HG03108 (cell line): ENCODE data around the gene IST1.

Experiments used
- ATAC-seq: cut with Tn5 transposase; IDR thresholded peaks from one replicate; pipeline ENCODE4 v1.9.1; 2021; ENCODE audit warnings: moderate library complexity; ENCODE audit not compliant: unreplicated experiment

The IST1 gene

GRCh38 chr16:71916397-71916920, 21.1 kb downstream of the IST1 start:
- ATAC-seq = no peak

DNA sequence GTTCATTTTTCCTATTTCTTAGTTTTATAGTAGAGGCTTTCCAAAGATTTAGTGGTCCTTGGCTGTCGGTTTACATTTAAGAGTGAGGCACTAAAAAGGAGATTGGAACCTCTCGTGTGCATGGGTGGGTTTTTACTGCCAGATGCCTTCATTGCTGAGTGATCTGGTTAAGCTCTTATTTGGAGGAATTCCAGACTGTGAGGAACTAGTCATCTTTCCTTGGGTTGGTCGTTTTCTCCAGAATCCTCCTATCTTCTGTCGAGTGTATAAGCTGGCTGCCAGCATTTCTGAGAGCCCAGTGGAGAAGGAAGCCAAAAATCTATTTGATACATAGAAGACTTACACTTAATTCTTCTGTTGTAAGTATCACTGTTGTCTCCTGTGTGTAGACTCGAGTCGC, 22.6 kb downstream of the IST1 start:
- ATAC-seq = no peak

GRCh38 chr16:71919035-71919434, 23.7 kb downstream of the IST1 start:
- peak; percentile 75 for ATAC-seq

- no peak for ATAC-seq
Measured at GRCh38 chr16:71920658-71921057, 25.3 kb downstream of the IST1 start.

DNA sequence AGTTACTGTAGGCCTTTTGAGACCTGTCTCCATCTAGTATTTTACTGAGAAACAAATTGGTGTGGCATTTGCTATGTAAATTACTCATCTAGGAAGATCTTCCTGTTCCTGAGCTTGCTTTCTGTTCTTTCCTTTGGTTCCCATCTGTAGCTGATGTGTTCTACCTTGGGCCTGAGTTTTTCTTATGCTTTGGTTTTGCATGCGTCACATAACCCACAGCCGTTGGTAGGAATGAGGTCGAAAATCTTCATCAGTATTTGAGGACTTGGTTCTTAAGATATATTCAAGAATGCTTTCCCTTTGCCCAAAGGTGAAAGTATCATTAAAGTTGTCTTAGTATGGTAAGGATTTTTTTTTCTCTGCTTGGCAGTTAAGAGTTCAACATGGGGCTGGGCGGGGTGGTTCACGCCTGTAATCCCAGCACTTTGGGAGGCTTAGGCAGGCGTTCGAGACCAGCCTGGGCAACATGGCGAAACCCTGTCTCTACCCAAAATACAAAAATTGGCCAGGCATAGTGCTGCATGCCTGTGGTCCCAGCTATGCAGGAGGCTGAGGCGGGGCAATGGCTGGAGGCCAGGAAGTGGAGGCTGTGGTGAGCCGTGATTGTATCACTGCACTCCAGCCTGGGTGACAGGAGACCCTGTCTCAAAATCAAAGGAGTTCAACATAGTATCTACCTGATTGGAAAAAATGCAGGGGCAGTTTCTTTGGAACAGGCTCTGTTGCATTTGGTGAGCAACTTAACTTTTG, 28.8 kb downstream of the IST1 start:
- ATAC-seq = no peak

GRCh38 chr16:71924710-71925109, 29.4 kb downstream of the IST1 start:
- ATAC-seq = no peak

DNA sequence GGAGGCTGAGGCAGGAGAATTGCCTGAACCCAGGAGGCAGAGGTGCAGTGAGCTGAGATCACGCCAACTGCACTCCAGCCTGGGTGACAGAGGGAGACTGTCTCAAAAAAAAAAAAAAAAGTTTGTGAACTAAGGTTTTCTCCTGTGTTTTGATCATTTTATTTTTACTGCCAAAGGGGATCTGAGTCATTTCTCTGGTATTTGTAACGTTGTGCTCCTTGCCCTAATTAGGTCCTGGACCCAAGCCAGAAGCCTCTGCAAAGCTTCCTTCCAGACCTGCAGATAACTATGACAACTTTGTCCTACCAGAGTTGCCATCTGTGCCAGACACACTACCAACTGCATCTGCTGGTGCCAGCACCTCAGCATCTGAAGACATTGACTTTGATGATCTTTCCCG, 32.1 kb downstream of the IST1 start:
- no peak for ATAC-seq

DNA sequence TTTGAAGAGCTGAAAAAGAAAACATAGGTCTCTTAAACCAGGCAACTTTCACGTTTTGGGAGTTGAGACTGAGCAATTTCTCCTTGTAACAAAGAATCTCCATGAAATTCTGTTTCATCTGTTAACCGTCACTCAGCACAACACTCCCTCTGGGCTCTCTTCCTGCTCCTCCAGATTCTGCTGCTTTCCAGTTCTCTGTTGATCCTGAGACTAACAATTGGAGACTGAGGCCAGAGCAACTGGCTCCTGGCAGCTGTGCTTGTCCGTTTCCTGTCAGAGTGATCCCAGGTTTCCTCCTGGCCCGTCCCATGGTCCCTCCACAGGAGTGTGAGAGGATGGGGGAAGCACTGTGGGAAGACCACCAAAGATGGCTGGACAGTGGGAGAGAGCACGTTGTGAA, 32.5 kb downstream of the IST1 start:
- no peak for ATAC-seq

DNA sequence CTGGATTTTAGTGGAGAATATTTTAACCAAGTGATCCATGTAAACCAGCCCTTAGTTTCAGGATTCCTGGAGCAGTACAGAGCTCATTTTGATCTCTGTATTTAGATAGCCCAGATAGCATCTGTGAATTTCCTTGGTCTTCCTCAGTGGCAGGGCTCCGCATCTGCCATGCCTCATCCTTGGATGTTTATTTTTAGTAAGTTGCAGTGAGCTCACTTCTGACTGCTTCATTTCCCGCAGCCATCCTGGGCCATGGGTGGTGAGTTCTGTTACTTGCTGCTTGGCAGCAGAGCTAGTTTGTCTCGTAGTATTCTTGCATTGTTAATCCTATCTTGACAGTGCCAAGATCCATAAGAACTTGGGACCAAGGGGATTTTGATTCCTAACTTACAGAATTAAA, 33.7 kb downstream of the IST1 start:
- ATAC-seq = no peak

DNA sequence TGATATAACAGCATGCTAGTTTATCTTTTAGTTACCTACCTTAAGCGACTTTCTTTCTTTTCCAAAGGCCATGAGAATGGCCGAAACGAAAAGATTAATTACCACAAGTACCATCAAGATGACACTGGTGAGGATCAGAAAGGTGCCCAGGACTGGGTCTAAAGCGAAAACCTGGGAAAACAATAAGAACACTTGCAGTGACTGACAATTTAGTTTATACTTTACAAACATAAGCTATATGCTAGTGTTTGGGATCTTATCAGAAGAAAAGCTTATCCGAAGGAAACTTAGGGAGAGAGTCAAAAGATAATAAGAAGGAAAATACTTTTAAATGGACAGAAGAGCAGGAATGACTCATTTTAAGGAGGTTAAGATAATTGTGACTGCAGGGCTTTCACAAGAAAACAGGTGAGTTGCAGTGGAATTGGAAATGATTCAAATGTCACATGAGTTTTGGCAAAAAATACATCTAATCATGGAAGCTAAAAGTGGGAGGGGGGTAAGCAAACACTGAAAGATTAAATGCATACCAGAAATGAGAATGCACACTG, 34.8 kb downstream of the IST1 start:
- no peak for ATAC-seq

- no peak for ATAC-seq
Measured at GRCh38 chr16:71931001-71931400, 35.7 kb downstream of the IST1 start.

GRCh38 chr16:71931599-71931998, 36.3 kb downstream of the IST1 start:
- ATAC-seq = no peak

GRCh38 chr16:71933017-71933416, 37.7 kb downstream of the IST1 start:
- ATAC-seq = no peak

- ATAC-seq = no peak
Measured at GRCh38 chr16:71933913-71934695, 38.8 kb downstream of the IST1 start.

DNA sequence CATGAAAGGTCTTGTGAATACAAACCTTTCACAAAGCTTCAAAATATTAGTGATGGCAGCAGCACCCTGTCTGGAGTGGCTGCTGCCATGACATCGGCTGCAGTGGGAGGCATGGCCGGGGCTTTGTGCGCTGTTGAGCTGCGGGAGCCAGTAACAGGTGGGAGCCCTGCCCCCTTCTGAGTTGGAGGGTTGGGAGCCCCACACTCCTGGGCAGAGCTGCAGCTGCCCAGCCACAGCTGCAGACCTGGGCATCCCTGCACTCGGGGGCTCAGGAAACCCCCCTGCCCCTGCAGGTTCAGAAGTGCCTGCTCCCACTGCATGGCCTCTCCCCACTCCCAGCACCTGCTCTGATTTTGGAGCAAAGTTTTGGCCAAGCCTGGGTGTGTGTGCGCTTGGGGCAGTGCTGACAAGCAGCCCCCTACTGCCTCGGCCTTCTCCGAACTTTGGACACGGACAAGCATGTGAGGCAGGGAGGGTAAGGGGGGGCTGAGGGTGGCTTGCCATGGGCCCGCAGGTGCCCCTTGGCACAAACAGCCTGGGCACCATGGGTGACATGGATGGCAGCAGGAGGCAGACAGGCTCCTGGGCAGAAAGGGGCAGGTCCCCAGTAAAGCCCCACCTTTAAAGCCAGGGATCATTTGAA, 42.7 kb downstream of the IST1 start:
- ATAC-seq = no peak

- ATAC-seq = no peak
Measured at GRCh38 chr16:71943887-71944286, 48.6 kb downstream of the IST1 start.

DNA sequence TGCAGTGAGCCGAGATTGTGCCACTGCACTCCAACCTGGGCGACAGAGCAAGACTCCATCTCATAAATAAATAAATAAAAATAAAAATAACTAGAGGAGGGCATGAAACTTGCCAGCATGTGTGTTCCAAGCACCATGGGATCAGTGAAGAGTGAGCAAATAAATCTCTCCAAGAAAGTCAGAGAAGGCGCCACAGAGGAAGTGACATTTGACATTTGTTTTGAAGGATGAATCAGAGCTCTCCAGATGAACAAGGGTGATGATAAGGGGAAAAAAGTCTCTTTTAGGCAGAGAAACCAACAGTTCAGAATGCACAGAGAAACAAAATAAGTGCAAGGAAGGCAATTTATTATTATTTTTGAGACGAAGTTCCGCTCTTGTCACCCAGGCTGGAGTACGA, 50.3 kb downstream of the IST1 start:
- no peak for ATAC-seq

DNA sequence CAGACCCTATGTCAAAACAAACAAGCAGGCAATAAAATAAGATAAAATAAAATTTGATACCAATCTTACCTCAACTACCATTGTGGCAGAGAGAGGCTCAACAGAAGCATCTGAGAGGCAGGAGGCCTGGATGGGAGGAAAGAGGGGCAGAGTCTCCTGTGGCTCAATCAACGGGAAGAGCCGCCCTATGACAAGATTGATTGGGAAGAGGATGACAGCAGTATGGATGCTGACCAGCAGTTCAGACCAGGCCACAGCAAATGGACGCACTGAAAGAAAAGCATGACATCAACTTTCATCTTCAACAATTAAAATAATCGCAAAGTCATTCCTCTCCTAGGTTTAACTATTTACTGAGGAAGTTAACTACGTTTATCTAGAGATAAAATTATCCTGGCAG, 57.5 kb downstream of the IST1 start:
- ATAC-seq = no peak

- ATAC-seq = no peak
Measured at GRCh38 chr16:71954180-71954579, 58.8 kb downstream of the IST1 start.

DNA sequence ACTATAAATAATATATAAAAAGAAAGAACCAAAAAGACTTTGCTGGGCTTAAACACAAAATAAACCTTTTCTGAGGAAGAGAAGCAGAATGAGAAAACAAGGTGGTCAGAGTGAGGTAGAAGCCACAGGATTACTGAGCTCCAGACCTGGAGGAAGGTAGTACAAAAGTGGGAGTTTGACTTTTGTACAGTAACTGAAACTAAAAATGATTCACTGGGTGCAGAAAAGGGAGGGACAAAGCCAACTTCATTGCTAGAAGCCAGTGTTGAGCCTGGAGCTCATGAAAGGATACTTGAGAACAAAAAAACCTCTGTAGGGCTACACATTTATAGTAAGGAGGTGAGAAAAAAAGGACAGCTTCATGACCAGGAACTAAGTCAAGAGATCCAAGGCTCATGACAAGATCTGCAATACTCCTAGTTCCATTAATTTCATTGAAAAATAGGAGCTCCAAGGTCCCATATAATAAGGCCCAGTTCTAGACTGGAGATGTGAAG, 59.4 kb downstream of the IST1 start:
- ATAC-seq = no peak

DNA sequence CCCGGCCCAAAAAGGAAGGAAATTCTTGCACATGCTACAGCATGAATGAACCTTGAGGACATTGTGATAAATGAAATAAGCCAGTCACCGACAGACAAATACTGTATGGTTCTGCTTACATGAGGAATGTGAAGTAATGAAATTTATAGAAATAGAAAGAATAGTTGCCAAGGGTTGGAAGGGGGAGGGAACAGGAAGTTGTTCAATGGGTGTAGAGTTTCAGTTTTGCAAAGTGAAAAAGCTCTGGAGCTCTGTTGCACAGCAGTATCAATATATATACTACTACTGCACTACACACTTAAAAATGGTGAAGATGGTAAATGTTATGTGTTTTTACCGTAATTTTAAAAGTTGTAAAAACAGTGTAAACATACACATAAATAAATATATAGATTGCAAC, 61.2 kb downstream of the IST1 start:
- ATAC-seq = no peak
